ENCODE measurements around the gene KCNJ2.

GRCh38 chr17:70159980-70160379, 9.4 kb upstream of the KCNJ2 start:
- TF ChIP-seq GATA2 (IDR thresholded peaks at IDR 0.05; ENCODE audit: low read depth, low read length) (no peak), GATA3 (IDR thresholded peaks at IDR 0.05; ENCODE audit: low read depth, low read length) (no peak)

Data from SH-SY5Y (cell line).